AG04449 (cell line): ENCODE results near the gene CTDSPL.

Experiments
- CTCF ChIA-PET: fragments of 350-600 bp; formaldehyde crosslinking; extraction: SDS; loops from one replicate; lab custom pipeline; 2021; ENCODE audit warnings: antibody characterized with exemption; lab: Yijun Ruan, JAX
- POLR2A ChIA-PET: fragments of 400-600, 350-600 bp; formaldehyde crosslinking; extraction: SDS; loops from one replicate; lab custom pipeline; 2020; ENCODE audit warnings: antibody characterized with exemption, inconsistent platforms; lab: Yijun Ruan, JAX
- DNase-seq: peaks from one replicate; pipeline ENCODE4 v3.0.0-alpha.2; 2010; ENCODE audit warnings: low read depth, low spot score
- H3K4me3 ChIP-seq: 2 replicates; pipeline ENCODE4 v1.5.1; 2011; ENCODE audit warnings: low read depth, mild to moderate bottlenecking, control low read depth, low read length
- TF ChIP-seq, protein P1 (sequence below): IDR thresholded peaks from one replicate; pipeline ENCODE4 v1.5.1; 2011; ENCODE audit warnings: mild to moderate bottlenecking, moderate library complexity, low read length, control low read depth, inconsistent platforms; ENCODE audit not compliant: insufficient read depth; ENCODE audit errors: missing control alignments

CTDSPL gene

DNA sequence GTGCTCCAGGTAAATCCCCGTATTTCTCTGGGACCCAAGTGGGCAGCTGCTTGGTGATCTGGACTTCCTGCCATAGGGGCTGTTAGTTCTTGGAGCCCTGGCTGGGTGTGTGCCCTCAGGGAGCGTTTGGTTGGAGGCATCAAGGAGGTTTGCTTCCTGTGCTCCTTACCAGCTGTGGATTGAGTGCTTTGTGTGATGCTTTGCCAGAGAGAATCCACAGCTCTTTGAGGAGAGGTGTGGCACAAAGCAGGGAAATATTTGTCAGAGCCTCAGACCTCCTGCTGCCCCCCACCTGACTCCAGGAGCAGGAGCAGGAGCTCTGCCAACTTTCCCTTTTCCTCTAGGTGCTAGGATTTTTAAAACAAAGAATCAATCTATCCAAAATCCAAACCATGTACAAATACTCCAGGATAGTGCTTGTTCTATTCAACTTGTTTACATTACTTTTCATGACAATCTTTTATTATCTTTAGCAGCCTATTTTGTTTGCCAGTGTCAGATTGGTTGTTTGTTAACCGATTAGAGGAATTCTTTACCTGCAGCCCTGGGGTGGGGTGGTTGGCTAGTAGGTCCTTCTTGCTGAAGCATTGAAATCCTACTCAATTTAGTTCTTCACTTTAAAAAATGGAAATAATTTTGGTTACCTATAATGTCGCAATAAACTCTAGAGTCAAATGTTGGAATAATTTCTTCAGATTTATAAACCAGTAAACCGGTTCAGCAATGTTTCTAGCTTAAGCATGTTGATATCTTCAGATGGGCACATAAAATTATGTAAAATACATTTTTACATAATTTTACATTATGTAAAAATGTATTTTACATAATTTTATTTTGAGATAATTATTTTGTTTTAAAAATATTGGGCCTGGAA is 2.5 kb downstream of the CTDSPL start:
- POLR2A ChIA-PET, result no interaction called here
- DNase-seq, result no peak
- CTCF ChIA-PET, result interaction anchor here (0.7 to 2.8 kb wide), 5 partner anchors 8 to 140 kb away, joined by 3 to 14 read pairs (median 4); no protein-coding TSS in a partner anchor
- TF ChIP-seq, protein P1, sequence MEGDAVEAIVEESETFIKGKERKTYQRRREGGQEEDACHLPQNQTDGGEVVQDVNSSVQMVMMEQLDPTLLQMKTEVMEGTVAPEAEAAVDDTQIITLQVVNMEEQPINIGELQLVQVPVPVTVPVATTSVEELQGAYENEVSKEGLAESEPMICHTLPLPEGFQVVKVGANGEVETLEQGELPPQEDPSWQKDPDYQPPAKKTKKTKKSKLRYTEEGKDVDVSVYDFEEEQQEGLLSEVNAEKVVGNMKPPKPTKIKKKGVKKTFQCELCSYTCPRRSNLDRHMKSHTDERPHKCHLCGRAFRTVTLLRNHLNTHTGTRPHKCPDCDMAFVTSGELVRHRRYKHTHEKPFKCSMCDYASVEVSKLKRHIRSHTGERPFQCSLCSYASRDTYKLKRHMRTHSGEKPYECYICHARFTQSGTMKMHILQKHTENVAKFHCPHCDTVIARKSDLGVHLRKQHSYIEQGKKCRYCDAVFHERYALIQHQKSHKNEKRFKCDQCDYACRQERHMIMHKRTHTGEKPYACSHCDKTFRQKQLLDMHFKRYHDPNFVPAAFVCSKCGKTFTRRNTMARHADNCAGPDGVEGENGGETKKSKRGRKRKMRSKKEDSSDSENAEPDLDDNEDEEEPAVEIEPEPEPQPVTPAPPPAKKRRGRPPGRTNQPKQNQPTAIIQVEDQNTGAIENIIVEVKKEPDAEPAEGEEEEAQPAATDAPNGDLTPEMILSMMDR, result no peak
- no peak overlapping the region for H3K4me3 ChIP-seq

DNA sequence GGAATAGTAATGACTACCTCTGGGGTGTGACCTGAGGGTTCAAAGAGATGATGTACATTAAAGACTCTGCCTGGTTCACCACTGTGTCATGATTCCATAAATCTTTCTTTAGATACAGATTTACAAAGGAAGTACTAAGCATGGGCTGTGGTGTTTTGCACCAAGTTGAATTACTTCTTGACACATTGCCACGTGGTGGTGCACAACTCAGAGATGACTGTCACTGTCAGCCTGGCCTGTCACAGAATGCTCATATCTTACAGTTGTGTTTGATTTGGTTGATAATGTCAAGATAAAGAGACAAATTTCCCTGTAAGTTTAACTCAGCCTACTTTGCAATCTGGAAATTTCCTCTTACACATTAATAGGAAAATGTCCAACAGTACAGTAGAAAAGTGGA is 3.2 kb downstream of the CTDSPL start:
- no peak for DNase-seq
- TF ChIP-seq, protein P1, result no peak
- ChIA-PET POLR2A (interaction anchor here (0.6 kb wide), 1 partner anchor 39 kb away, joined by 3 read pairs; no protein-coding TSS in a partner anchor), CTCF (interaction anchor here (1.3 to 2.8 kb wide), 6 partner anchors 9 to 139 kb away, joined by 3 to 29 read pairs (median 8); no protein-coding TSS in a partner anchor)
- H3K4me3 ChIP-seq, result no peak overlapping the region

DNA sequence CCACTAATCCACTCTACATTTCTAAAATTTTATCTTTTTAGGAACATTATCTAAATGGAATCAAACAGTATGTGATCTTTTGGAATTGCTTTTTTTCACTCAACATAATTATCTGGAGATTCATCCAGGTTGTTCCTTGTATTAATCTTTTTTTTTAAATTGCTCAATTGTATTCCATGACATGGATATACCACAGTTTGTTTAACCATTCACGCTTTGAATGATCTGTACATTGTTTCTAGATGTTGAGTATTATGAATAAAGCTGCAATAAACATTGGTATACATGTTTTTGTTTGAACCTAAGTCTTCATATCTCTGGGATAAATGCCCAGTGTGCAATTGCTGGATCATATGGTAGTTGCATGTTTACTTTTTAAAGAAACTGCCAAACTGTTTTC is 5.5 kb downstream of the CTDSPL start:
- TF ChIP-seq, protein P1, result no peak
- CTCF ChIA-PET, result interaction anchor here (1.5 to 2.4 kb wide), 2 partner anchors 11 kb away, joined by 7 to 29 read pairs; no protein-coding TSS in a partner anchor
- H3K4me3 ChIP-seq, result no peak overlapping the region
- POLR2A ChIA-PET, result no interaction called here
- no peak for DNase-seq

DNA sequence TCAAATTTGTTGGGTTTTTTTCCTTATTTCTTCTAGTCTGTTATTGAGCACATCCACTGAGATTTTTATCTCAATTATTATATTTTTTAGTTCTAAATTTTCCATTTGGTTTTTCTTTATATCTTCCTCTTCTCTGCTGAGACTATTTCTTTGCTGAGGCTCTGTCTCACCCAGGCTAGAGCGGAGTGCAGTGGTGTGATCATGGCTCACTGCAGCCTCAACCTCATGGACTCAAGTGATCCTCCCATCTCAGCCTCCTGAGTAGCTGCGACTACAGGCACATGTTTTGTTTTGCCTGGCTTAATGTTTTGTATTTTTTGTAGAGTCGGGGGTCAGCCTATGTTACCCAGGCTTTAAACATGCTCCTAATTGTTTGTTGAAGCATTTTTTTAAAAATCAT is 10.2 kb downstream of the CTDSPL start:
- no peak overlapping the region for H3K4me3 ChIP-seq
- DNase-seq, result no peak
- TF ChIP-seq, protein P1, result no peak
- POLR2A ChIA-PET, result no interaction called here
- CTCF ChIA-PET, result interaction anchor here (0.6 to 1.6 kb wide), 5 partner anchors 14 to 96 kb away, joined by 3 to 5 read pairs (median 3); no protein-coding TSS in a partner anchor

DNA sequence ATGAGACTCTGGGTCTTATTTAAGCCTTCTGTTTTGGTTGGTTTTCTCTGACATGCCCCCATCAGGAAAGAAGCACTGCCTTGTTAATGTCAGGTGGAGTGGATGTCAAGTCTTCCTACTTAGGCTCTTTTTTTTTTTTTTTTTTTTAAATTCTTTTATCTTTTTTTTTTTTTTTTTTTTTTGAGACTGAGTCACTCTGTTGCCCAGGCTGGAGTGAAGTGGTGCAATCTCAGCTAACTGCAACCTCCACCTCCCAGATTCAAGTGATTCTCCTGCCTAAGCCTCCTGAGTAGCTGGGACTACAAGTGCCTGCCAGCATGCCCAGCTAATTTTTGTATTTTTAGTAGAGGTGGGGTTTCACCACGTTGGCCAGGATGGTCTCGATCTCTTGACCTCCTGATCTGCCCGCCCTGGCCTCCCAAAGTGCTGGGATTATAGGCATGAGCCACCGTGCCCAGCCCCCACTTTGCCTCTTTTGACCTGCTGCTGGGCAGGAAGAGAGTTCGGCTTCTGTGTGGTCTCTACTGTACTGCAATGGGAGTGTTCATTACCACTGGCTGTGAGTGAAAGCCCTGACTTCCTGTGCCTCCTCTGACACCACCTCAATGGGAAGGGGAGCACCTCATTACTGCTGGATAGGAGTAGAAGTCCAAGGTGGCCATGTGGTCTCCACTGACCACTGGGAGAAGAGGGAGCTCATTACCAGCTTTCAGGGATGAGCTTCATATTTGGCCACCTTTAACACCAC is 10.9 kb downstream of the CTDSPL start:
- TF ChIP-seq, protein P1, result no peak
- DNase-seq, result no peak
- ChIA-PET CTCF (interaction anchor here (1.0 to 1.5 kb wide), 2 partner anchors 34 to 102 kb away, joined by 3 read pairs; no protein-coding TSS in a partner anchor), POLR2A (no interaction called here)
- no peak overlapping the region for H3K4me3 ChIP-seq

DNA sequence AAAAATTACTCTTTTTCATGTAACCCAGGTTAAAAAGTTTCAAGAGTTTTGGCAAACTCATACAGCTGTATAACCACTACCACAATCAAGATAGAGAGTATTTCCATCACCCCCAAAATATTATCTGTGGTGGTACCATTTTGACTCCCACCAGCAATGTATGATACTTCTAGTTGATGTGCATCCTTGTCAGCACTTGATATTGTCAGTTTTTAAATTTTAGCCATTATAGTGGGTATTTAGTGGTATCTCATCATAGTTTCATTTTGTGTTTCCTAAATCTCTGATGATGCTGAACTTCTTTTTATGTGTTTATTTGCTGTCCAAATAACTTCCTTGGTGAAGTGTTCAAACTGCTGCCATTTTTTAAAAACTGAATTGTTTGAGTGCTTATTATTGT is 14.6 kb downstream of the CTDSPL start:
- no peak overlapping the region for H3K4me3 ChIP-seq
- no peak for DNase-seq
- CTCF ChIA-PET, result interaction anchor here (0.6 kb wide), 1 partner anchor 914 kb away, joined by 3 read pairs; no protein-coding TSS in a partner anchor
- POLR2A ChIA-PET, result no interaction called here
- TF ChIP-seq, protein P1, result no peak
